Measurements from ENCODE around the gene FBXO3.
"Not testable (repeated sequence)": the region's sequence is repeated elsewhere in the genome, so short reads cannot be mapped to it uniquely, and the experiment has no call there.

FBXO3 gene

GRCh38 chr11:33801821-33802193, 27.5 kb upstream of the FBXO3 start:
- Histone ChIP-seq H3K9me3 (ENCODE audit: control insufficient read depth, insufficient read depth, low read length) (no peaks in the 10 kb centered on the region), H3K4me1 (ENCODE audit: control insufficient read depth, low read length) (peaks cover 6% of the 10 kb centered on the region), H3K4me3 (ENCODE audit: low read length) (no peak overlapping the region; the same call in 1 of the 2 replicates), H3F3A (ENCODE audit: control insufficient read depth, insufficient read depth) (no peaks in the 10 kb centered on the region), H3K36me3 (ENCODE audit: control insufficient read depth, low read length) (no peaks in the 10 kb centered on the region), H3K27ac (ENCODE audit: low read depth, low read length) (no peak overlapping the region), H3K27me3 (ENCODE audit: control insufficient read depth, low read length) (peaks cover 83% of the 10 kb centered on the region), H3K79me2 (ENCODE audit: control insufficient read depth, low read length) (no peaks in the 10 kb centered on the region), H3K4me2 (ENCODE audit: low read length) (peak overlapping the region; percentile 35; the same call in 1 of the 2 replicates), H3K9me2 (replicated peaks; ENCODE audit: control insufficient read depth, low read length) (no peaks in the 10 kb centered on the region), H4K20me1 (ENCODE audit: control insufficient read depth, insufficient read depth, low read depth, low read length) (no peaks in the 10 kb centered on the region)
- no peak for TF ChIP-seq EZH2phosphoT487 (IDR thresholded peaks at IDR 0.05; ENCODE audit: borderline replicate concordance, low read length)
- no peak for TF ChIP-seq CTCF (IDR thresholded peaks at IDR 0.05; ENCODE audit: low read depth, low read length, poor library complexity, severe bottlenecking)

- no peak overlapping the region for H3K4me3 ChIP-seq (ENCODE audit: low read length)
- H3K79me2 ChIP-seq (ENCODE audit: control insufficient read depth, low read length) = no peaks in the 10 kb centered on the region
- no peak overlapping the region for H3K27ac ChIP-seq (ENCODE audit: low read depth, low read length)
- no peaks in the 10 kb centered on the region for H4K20me1 ChIP-seq (ENCODE audit: control insufficient read depth, insufficient read depth, low read depth, low read length)
- H3K4me1 ChIP-seq (ENCODE audit: control insufficient read depth, low read length) = peaks cover 6% of the 10 kb centered on the region
- peaks cover 61% of the 10 kb centered on the region for H3K27me3 ChIP-seq (ENCODE audit: control insufficient read depth, low read length)
- H3F3A ChIP-seq (ENCODE audit: control insufficient read depth, insufficient read depth) = no peaks in the 10 kb centered on the region
- H3K9me2 ChIP-seq (replicated peaks; ENCODE audit: control insufficient read depth, low read length) = no peaks in the 10 kb centered on the region
- H3K4me2 ChIP-seq (ENCODE audit: low read length) = no peak overlapping the region
- H3K9me3 ChIP-seq (ENCODE audit: control insufficient read depth, insufficient read depth, low read length) = no peaks in the 10 kb centered on the region
- H3K36me3 ChIP-seq (ENCODE audit: control insufficient read depth, low read length) = no peaks in the 10 kb centered on the region
- TF ChIP-seq CTCF (IDR thresholded peaks at IDR 0.05; ENCODE audit: low read depth, low read length, poor library complexity, severe bottlenecking) = no peak
- TF ChIP-seq EZH2phosphoT487 (IDR thresholded peaks at IDR 0.05; ENCODE audit: borderline replicate concordance, low read length) = no peak
Measured at GRCh38 chr11:33797879-33798278, 23.6 kb upstream of the FBXO3 start.

- H3K36me3 ChIP-seq (ENCODE audit: control insufficient read depth, low read length) = no peaks in the 10 kb centered on the region
- H3K4me2 ChIP-seq (ENCODE audit: low read length) = no peak overlapping the region
- no peak overlapping the region for H3K4me3 ChIP-seq (ENCODE audit: low read length)
- H3K9me3 ChIP-seq (ENCODE audit: control insufficient read depth, insufficient read depth, low read length) = no peaks in the 10 kb centered on the region
- H3K9me2 ChIP-seq (replicated peaks; ENCODE audit: control insufficient read depth, low read length) = no peaks in the 10 kb centered on the region
- H3K27me3 ChIP-seq (ENCODE audit: control insufficient read depth, low read length) = peaks cover 17% of the 10 kb centered on the region
- no peaks in the 10 kb centered on the region for H3F3A ChIP-seq (ENCODE audit: control insufficient read depth, insufficient read depth)
- H3K4me1 ChIP-seq (ENCODE audit: control insufficient read depth, low read length) = no peaks in the 10 kb centered on the region
- TF ChIP-seq EZH2phosphoT487 (IDR thresholded peaks at IDR 0.05; ENCODE audit: borderline replicate concordance, low read length) = no peak
- TF ChIP-seq CTCF (IDR thresholded peaks at IDR 0.05; ENCODE audit: low read depth, low read length, poor library complexity, severe bottlenecking) = no peak
- H3K27ac ChIP-seq (ENCODE audit: low read depth, low read length) = no peak overlapping the region
- H3K79me2 ChIP-seq (ENCODE audit: control insufficient read depth, low read length) = no peaks in the 10 kb centered on the region
- no peaks in the 10 kb centered on the region for H4K20me1 ChIP-seq (ENCODE audit: control insufficient read depth, insufficient read depth, low read depth, low read length)
Measured at GRCh38 chr11:33790040-33790439, 15.7 kb upstream of the FBXO3 start.

- not testable (repeated sequence) for H3K4me2 ChIP-seq (ENCODE audit: low read length); H3K9me2 ChIP-seq (replicated peaks; ENCODE audit: control insufficient read depth, low read length); H3K4me1 ChIP-seq (ENCODE audit: control insufficient read depth, low read length); H3K9me3 ChIP-seq (ENCODE audit: control insufficient read depth, insufficient read depth, low read length); H4K20me1 ChIP-seq (ENCODE audit: control insufficient read depth, insufficient read depth, low read depth, low read length); H3F3A ChIP-seq (ENCODE audit: control insufficient read depth, insufficient read depth); H3K27ac ChIP-seq (ENCODE audit: low read depth, low read length); H3K4me3 ChIP-seq (ENCODE audit: low read length); H3K79me2 ChIP-seq (ENCODE audit: control insufficient read depth, low read length); H3K36me3 ChIP-seq (ENCODE audit: control insufficient read depth, low read length)
- peaks cover 15% of the 10 kb centered on the region; the same call in 1 of the 2 replicates for H3K27me3 ChIP-seq (ENCODE audit: control insufficient read depth, low read length)
Measured at GRCh38 chr11:33788095-33788494, 13.8 kb upstream of the FBXO3 start.
